Mucosa of rectum (tissue), 2 donors: ENCODE data around the gene SLC46A2.
A peak's percentile ranks its signal among the peaks of the same experiment; 100 is the strongest.

ENCODE experiments used
- H3K27ac ChIP-seq, 2 donors: one replicate each; pipeline ENCODE4 v1.7.0; 2013; ENCODE audit warnings: inconsistent platforms in 2 of 2, low read depth in 2 of 2, low read length in 2 of 2
- H3K27me3 ChIP-seq, 2 donors: one replicate each; pipeline ENCODE4 v1.7.0; 2013; ENCODE audit warnings: low read length in 2 of 2; ENCODE audit not compliant: control insufficient read depth in 2 of 2, insufficient read depth in 2 of 2
- H3K36me3 ChIP-seq, 2 donors: one replicate each; pipeline ENCODE4 v1.7.0; 2013; ENCODE audit warnings: low read length in 2 of 2; ENCODE audit not compliant: control insufficient read depth in 2 of 2, insufficient read depth in 2 of 2
- H3K4me1 ChIP-seq, 2 donors: one replicate each; pipeline ENCODE4 v1.7.0; 2013; ENCODE audit warnings: low read length in 2 of 2, mild to moderate bottlenecking in 1 of 2; ENCODE audit not compliant: control insufficient read depth in 2 of 2, insufficient read depth in 2 of 2
- H3K4me3 ChIP-seq, 2 donors: one replicate each; pipeline ENCODE4 v1.7.0; 2013; ENCODE audit warnings: low read length in 2 of 2
- H3K9ac ChIP-seq, 2 donors: one replicate each; pipeline ENCODE4 v1.7.0; 2013; ENCODE audit warnings: low read length in 2 of 2, low read depth in 1 of 2, mild to moderate bottlenecking in 1 of 2
- H3K9me3 ChIP-seq, 2 donors: one replicate each; pipeline ENCODE4 v1.7.0; 2013; ENCODE audit warnings: low read length in 2 of 2; ENCODE audit not compliant: control insufficient read depth in 2 of 2
- donor health status: healthy.
- donor health status: Normal muscosa, but diverticular disease.

SLC46A2 gene

GRCh38 chr9:112870556-112870955 is 20.1 kb downstream of the SLC46A2 start:
- H3K27me3 ChIP-seq, result no peaks in the 10 kb centered on the region
- peaks cover 24 to 30% of the 10 kb centered on the region in 2 donors for H3K36me3 ChIP-seq
- no peak overlapping the region for H3K27ac ChIP-seq

GRCh38 chr9:112869917-112870316 is 20.8 kb downstream of the SLC46A2 start:
- no peaks in the 10 kb centered on the region for H3K27me3 ChIP-seq
- H3K9me3 ChIP-seq, result no peaks in the 10 kb centered on the region
- H3K27ac ChIP-seq, result no peak overlapping the region
- H3K4me1 ChIP-seq, result peaks cover 0 to 5% of the 10 kb centered on the region in 2 donors
- H3K36me3 ChIP-seq, result peaks cover 24 to 32% of the 10 kb centered on the region in 2 donors
- H3K4me3 ChIP-seq, result no peak overlapping the region
- no peak overlapping the region for H3K9ac ChIP-seq

More at GRCh38 chr9:112870556-112870955, 20.1 kb downstream of the SLC46A2 start:
- H3K4me1 ChIP-seq, result peaks cover 0 to 5% of the 10 kb centered on the region in 2 donors
- no peak overlapping the region for H3K4me3 ChIP-seq
- H3K9me3 ChIP-seq, result no peaks in the 10 kb centered on the region
- H3K9ac ChIP-seq, result no peak overlapping the region

GRCh38 chr9:112869041-112869529 is 21.6 kb downstream of the SLC46A2 start:
- Histone ChIP-seq H3K9ac (no peak overlapping the region), H3K4me1 (peaks cover 0 to 10% of the 10 kb centered on the region in 2 donors), H3K36me3 (peaks cover 24 to 39% of the 10 kb centered on the region in 2 donors), H3K27me3 (no peaks in the 10 kb centered on the region), H3K9me3 (no peaks in the 10 kb centered on the region), H3K27ac (no peak overlapping the region), H3K4me3 (no peak overlapping the region)

- H3K9me3 ChIP-seq, result no peaks in the 10 kb centered on the region
- peak overlapping the region in 1 of 2 donors; percentile 57 for H3K27ac ChIP-seq
- H3K4me3 ChIP-seq, result no peak overlapping the region
- H3K9ac ChIP-seq, result no peak overlapping the region
- H3K36me3 ChIP-seq, result peaks cover 24 to 40% of the 10 kb centered on the region in 2 donors
- peaks cover 0 to 11% of the 10 kb centered on the region in 2 donors for H3K4me1 ChIP-seq
- no peaks in the 10 kb centered on the region for H3K27me3 ChIP-seq
Measured at GRCh38 chr9:112868461-112868860, 22.2 kb downstream of the SLC46A2 start.

- Histone ChIP-seq H3K27ac (peak overlapping the region; percentile 34 to 57), H3K9ac (no peak overlapping the region)
Measured at GRCh38 chr9:112867275-112867991, 23.2 kb downstream of the SLC46A2 start.

GRCh38 chr9:112866662-112867274 is 23.9 kb downstream of the SLC46A2 start:
- Histone ChIP-seq H3K9ac (no peak overlapping the region), H3K9me3 (no peaks in the 10 kb centered on the region), H3K27ac (peak overlapping the region in 1 of 2 donors; percentile 14), H3K27me3 (no peaks in the 10 kb centered on the region), H3K4me1 (peaks cover 5 to 15% of the 10 kb centered on the region in 2 donors), H3K36me3 (peaks cover 24 to 35% of the 10 kb centered on the region in 2 donors), H3K4me3 (no peak overlapping the region)

More at GRCh38 chr9:112867275-112867991, 23.2 kb downstream of the SLC46A2 start:
- Histone ChIP-seq H3K27me3 (no peaks in the 10 kb centered on the region), H3K36me3 (peaks cover 24 to 40% of the 10 kb centered on the region in 2 donors), H3K9me3 (no peaks in the 10 kb centered on the region), H3K4me1 (peaks cover 5 to 12% of the 10 kb centered on the region in 2 donors), H3K4me3 (no peak overlapping the region)

GRCh38 chr9:112864982-112865381 is 25.7 kb downstream of the SLC46A2 start:
- H3K9me3 ChIP-seq, result no peaks in the 10 kb centered on the region
- no peak overlapping the region for H3K4me3 ChIP-seq
- H3K27me3 ChIP-seq, result no peaks in the 10 kb centered on the region
- H3K27ac ChIP-seq, result no peak overlapping the region
- no peak overlapping the region for H3K9ac ChIP-seq
- H3K36me3 ChIP-seq, result peaks cover 17 to 26% of the 10 kb centered on the region in 2 donors
- peaks cover 5 to 15% of the 10 kb centered on the region in 2 donors for H3K4me1 ChIP-seq

- Histone ChIP-seq H3K27me3 (no peaks in the 10 kb centered on the region), H3K9me3 (no peaks in the 10 kb centered on the region), H3K4me3 (no peak overlapping the region), H3K36me3 (peaks cover 11 to 21% of the 10 kb centered on the region in 2 donors), H3K27ac (no peak overlapping the region), H3K9ac (no peak overlapping the region), H3K4me1 (peaks cover 5 to 15% of the 10 kb centered on the region in 2 donors)
Measured at GRCh38 chr9:112864403-112864802, 26.3 kb downstream of the SLC46A2 start.

GRCh38 chr9:112863746-112864145 is 26.9 kb downstream of the SLC46A2 start:
- H3K9me3 ChIP-seq, result no peaks in the 10 kb centered on the region
- H3K27me3 ChIP-seq, result no peaks in the 10 kb centered on the region
- H3K4me3 ChIP-seq, result no peak overlapping the region
- H3K27ac ChIP-seq, result no peak overlapping the region
- H3K4me1 ChIP-seq, result peaks cover 5 to 15% of the 10 kb centered on the region in 2 donors
- H3K9ac ChIP-seq, result no peak overlapping the region
- peaks cover 6 to 15% of the 10 kb centered on the region in 2 donors for H3K36me3 ChIP-seq

GRCh38 chr9:112863214-112863613 is 27.5 kb downstream of the SLC46A2 start:
- Histone ChIP-seq H3K4me3 (no peak overlapping the region), H3K9ac (no peak overlapping the region), H3K9me3 (no peaks in the 10 kb centered on the region), H3K36me3 (peaks cover 3 to 10% of the 10 kb centered on the region in 2 donors), H3K27ac (no peak overlapping the region), H3K4me1 (peaks cover 5 to 12% of the 10 kb centered on the region in 2 donors), H3K27me3 (no peaks in the 10 kb centered on the region)
